HG02610 (cell line): ENCODE measurements around the gene VAPB.

Experiments
- ATAC-seq: cut with Tn5 transposase; IDR thresholded peaks from one replicate; pipeline ENCODE4 v1.9.1; 2021; ENCODE audit warnings: mild to moderate bottlenecking, moderate library complexity; ENCODE audit not compliant: unreplicated experiment

The VAPB gene

DNA sequence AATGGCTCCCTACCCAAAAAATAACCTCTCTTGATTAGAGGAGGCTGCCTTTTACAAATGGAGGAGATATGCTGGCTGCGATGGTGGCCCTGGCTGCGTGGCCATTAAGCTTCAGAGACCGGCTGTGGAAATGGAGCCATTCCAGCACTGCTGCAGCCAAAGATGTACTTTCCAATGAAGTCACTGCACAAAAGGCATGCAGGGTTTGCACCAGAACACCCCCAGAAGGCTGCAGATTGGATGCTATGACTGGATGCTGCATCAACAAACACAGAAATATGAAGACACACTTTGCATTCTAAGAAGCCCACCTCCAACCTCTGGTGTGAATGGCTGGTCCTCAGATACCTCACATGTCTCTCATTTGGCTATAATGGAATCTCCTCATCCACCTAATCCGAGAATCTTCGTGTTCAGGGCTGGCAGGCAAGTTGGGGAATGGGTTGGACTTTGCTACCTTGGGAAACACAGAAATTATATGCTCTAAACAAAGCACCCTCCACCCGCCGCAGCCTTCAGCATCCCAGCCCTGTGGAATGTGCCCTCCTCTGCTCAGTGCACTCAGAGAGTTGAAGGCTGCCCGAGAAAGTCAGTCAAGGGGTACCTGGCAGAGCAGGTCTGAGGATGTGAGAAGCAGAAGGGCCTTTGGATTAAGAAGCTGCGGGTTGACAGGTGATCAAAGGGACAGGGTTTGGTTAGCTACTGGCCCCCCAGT lies 90.9 kb downstream of the VAPB start:
- no peak for ATAC-seq

GRCh38 chr20:58480551-58481336 lies 91.7 kb downstream of the VAPB start:
- no peak for ATAC-seq

- ATAC-seq, result no peak
Observed at GRCh38 chr20:58481481-58482021, 92.5 kb downstream of the VAPB start.

DNA sequence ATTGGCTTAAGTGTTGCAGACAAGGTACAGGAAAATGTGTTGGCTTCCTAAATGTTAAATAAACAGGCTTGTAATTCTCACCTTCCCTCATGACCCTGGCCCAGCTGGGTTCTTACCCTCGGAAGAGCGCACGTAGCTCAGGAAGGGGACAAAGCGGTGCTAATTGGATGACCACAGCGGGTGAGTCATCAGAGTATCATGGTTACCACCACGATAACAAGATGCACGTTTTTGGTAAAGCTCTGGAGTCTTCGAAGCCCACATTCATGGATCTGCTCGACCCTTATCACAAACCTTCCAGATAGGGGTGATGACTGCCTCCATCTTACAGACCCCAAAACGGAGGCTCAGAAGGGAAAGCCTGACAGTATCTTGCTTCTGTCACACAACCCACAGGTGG lies 93.4 kb downstream of the VAPB start:
- ATAC-seq, result no peak

DNA sequence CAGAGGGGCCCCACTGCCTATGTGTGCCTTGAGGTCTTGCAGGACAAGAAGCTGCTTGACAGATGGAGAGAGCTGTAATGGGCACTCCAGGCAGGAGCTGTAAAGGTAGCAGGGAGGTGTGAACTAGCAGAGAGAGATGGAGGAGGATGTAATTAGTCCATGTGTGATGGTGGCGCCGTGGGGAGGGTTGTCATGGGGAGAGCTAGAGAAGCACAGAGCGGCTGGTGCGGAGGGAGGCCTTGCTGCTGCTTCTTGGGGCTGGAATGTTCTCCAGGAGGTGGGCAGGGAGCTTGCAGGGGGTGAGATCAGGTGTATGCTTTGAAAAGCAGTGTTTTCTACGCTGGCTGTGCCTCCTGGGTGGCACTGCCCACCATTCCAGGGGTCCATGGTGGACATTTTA lies 94.0 kb downstream of the VAPB start:
- ATAC-seq, result no peak

DNA sequence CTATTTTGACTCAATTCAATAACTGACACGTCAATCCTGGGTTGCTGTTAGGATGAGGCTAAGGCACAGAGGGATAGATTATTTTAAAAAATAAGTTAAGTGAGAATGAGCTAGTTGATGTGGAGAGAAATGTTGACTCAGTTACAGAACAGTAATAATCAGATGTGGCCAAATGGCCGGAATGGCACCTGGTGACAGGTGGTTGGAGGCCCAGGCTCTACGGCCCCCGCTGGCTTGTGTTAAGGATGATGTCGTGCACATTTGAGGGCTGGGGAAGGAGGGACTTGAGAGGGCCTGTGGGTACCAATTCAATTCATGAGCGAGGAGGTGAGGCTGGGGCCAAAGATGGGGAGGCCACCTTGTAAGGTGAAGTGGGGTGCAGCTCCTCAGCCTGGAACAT lies 94.4 kb downstream of the VAPB start:
- ATAC-seq, result no peak

DNA sequence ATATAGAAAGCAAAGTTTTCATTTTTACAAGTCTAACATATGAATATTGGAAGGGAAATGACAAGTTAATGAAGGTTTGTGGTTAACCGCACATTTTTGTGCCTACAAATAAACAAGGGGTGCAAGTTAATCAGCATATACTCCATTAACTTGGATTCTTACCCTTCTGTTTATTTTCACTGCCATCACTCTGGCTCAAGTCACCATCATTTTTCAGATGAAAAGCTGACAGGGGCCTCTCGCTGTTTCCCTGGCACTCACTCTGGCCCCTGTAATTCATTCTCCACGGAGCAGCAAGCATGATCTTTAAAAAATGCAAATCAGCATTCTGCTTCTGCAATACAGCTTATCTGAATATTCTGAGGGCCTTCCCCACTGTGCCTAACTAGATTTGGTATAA lies 96.4 kb downstream of the VAPB start:
- ATAC-seq, result no peak

- no peak for ATAC-seq
Observed at GRCh38 chr20:58486207-58486606, 97.2 kb downstream of the VAPB start.

- no peak for ATAC-seq
Observed at GRCh38 chr20:58492074-58492718, 103.2 kb downstream of the VAPB start.

- ATAC-seq, result no peak
Observed at GRCh38 chr20:58492795-58493524, 103.9 kb downstream of the VAPB start.

- ATAC-seq, result no peak
Observed at GRCh38 chr20:58494923-58495622, 106.0 kb downstream of the VAPB start.

DNA sequence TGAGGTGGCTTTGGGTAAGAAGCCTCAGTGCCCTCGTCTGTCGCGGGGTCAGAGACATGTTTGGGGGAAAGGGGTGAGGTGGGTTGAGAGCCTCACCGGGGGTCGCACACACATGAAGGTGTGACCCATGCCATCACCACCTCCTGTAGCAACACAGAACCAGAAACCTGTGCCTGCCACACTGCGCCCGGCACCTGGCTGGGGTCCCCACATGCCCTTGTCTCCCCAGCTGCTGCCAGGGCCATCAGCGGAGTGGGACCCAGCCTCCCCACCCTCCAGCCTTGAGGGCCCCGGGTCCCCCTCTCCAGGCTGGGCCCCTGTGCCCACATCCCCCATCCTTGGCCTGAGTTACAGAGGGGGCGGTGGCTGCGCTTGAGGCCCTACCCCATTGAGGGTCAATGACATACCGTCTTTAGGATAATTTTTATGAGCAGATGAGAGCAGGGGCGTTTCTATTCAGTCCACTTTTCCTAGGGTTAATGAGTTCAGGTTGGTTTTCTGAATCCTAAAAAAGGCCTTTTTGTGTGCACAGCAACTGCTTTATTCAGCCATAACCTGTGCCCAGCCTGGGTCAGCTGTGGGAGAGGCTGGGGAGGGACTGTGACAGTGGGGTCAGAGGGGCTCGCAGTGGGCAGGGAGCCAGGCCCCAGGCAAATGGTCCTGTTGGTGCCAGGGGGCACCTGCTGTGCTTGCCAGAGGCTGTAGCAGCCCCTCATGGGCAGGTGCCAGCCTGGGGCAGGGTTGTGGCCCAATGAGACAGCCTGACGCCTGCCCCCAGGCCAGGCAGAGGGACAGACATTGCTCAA lies 106.8 kb downstream of the VAPB start:
- ATAC-seq, result no peak

- no peak for ATAC-seq
Observed at GRCh38 chr20:58496429-58496769, 107.4 kb downstream of the VAPB start.

- no peak for ATAC-seq
Observed at GRCh38 chr20:58497076-58497641, 108.1 kb downstream of the VAPB start.

GRCh38 chr20:58497724-58498469 lies 108.9 kb downstream of the VAPB start:
- no peak for ATAC-seq

DNA sequence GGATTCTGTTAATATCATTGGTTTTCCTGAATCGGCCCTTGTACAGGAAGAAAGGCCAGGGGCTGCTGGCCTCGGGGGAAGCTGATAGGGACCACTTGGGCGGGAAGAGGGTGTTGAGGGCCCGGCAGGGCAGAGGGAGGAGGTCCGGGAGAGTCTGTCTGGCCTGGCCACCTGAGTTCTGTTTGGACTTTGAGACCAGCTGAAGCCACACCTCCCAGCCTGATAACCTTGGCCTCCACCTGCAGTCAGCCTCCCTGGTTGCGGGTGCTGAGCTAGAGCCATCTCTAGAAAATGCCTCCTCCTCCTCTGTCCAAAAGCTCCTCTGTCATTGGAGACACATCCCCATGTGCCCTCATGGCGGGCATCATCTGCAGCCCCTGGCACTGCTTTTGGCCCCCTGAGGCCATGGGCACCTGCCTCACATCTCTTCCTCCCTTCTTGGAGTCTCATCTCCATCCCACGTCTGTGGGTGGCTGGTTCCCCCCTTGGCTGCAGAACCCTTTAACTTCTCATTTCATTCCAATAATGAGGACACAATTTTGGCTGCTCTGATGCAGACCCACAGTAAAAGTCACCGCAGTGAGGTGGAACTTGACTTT lies 109.5 kb downstream of the VAPB start:
- no peak for ATAC-seq

DNA sequence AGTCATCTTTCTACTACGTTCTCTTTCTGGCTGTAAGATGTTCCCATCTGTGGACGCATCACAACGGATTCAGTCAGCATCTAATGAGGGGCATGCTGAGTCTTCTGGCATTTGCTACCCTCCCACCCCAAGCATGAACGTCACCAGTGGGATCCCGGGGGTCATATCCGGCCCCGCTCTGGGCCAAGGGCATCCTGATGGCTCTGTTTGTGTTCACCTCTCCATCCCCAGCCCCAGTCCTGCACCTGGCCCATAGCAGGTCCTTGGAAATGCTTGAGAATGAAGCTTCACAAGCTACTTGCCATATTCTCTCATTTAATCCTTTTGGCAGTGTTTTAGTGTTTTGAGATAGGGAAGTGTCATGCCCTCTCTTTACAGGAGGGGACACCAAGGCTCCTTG lies 111.2 kb downstream of the VAPB start:
- no peak for ATAC-seq
